HL-60 (cell line): ENCODE data around the gene NXNL1.

Source experiments
- CTCF ChIP-seq: IDR thresholded peaks from one replicate; pipeline ENCODE4 v1.5.1; 2011; ENCODE audit warnings: low read length, control low read depth, inconsistent platforms; ENCODE audit not compliant: insufficient read depth
- POLR2AphosphoS5 ChIP-seq: IDR thresholded peaks from 2 replicates; pipeline ENCODE4 v1.6.1; 2012; ENCODE audit warnings: low read depth

- TF ChIP-seq CTCF (peak; percentile 17), POLR2AphosphoS5 (no peak)
These were observed 19.3 kb downstream of the NXNL1 start for GRCh38 chr19:17441241-17442021.
